COR-L47 (cell line): ENCODE measurements around the gene ERP44.

Experiments
- DNase-seq: peaks from one replicate; lab custom pipeline; 2025; lab: John Stamatoyannopoulos, UW

The ERP44 gene

GRCh38 chr9:99936947-99937587, 161.7 kb downstream of the ERP44 start:
- no peak for DNase-seq

- DNase-seq: no peak
Observed at GRCh38 chr9:99931155-99931840, 167.5 kb downstream of the ERP44 start.

GRCh38 chr9:99929652-99930051, 169.1 kb downstream of the ERP44 start:
- DNase-seq: no peak
